Upper lobe of left lung (tissue), 6 donors: ENCODE results near the gene CDH5. TPM values are rescaled to one million over a fixed set of nuclear protein-coding genes. Genes with fewer than 3 reads are reported as not detected.
"Not testable (repeated sequence)": the region's sequence is repeated elsewhere in the genome, so short reads cannot be mapped to it uniquely, and the experiment has no call there.

Experiments
- ATAC-seq, 2 donors: fragments of 200-7000 bp; cut with Tn5 transposase; one replicate each; pipeline ENCODE4 v1.9.1; 2022; ENCODE audit warnings: mild to moderate bottlenecking in 2 of 2, moderate library complexity in 2 of 2; ENCODE audit not compliant: low FRiP score in 2 of 2
- DNase-seq, 2 donors: peaks; one replicate each; pipeline ENCODE4 v3.0.0-alpha.2; 2019 to 2020
- H3K27ac ChIP-seq, 4 donors: fragments of 200-600 bp; sonication (generic); one replicate each; pipeline ENCODE4 v1.5.1; 2016 to 2019
- H3K27me3 ChIP-seq, 4 donors: fragments of 200-600 bp; sonication (generic); one replicate each; pipeline ENCODE4 v1.5.1; 2017 to 2019
- H3K36me3 ChIP-seq, 4 donors: fragments of 200-600 bp; sonication (generic); one replicate each; pipeline ENCODE4 v1.5.1; 2016 to 2019
- H3K4me1 ChIP-seq, 4 donors: fragments of 200-600 bp; sonication (generic); one replicate each; pipeline ENCODE4 v1.5.1; 2018 to 2019
- H3K4me3 ChIP-seq, 4 donors: fragments of 200-600 bp; sonication (generic); one replicate each; pipeline ENCODE4 v1.5.1; 2017 to 2019; ENCODE audit warnings: mild to moderate bottlenecking in 2 of 4, moderate library complexity in 1 of 4
- H3K9me3 ChIP-seq, 4 donors: fragments of 200-600 bp; sonication (generic); one replicate each; pipeline ENCODE4 v1.5.1; 2018 to 2019
- CTCF ChIP-seq, 6 experiments: fragments of 450-650 bp in 4 of 6; fragments of 200-600 bp in 2 of 6; sonication (generic) in 2 of 6; IDR thresholded peaks; one replicate each; pipeline ENCODE4 v1.5.1; 2016 to 2019; ENCODE audit warnings: antibody characterized with exemption in 6 of 6
- EP300 ChIP-seq, 4 donors: sonication (generic); formaldehyde crosslinking; IDR thresholded peaks; one replicate each; pipeline ENCODE4 v1.5.1; 2017; ENCODE audit warnings: antibody characterized with exemption in 4 of 4, control low read depth in 2 of 4
- POLR2A ChIP-seq, 4 donors: fragments of 450-650 bp; IDR thresholded peaks; one replicate each; pipeline ENCODE4 v1.5.1; 2016 to 2017; ENCODE audit warnings: antibody characterized with exemption in 4 of 4, mild to moderate bottlenecking in 2 of 4
- POLR2AphosphoS5 ChIP-seq, 2 donors: sonication (generic); formaldehyde crosslinking; IDR thresholded peaks; one replicate each; pipeline ENCODE4 v1.5.1; 2017; ENCODE audit warnings: antibody characterized with exemption in 2 of 2
- WGBS, 2 donors: methylation state at CpG; one replicate each; pipeline ENCODE4 v1.1.5; 2017 to 2018; 5-methylcytosine and 5-hydroxymethylcytosine counted together
- total RNA-seq, 6 donors: library from RNA; depleted of rRNA in 4 of 6; stranded (reverse); fragments of >200 nt in 4 of 6; gene quantifications; one replicate each; pipeline versions ENCODE4 v1.1.0 to v1.2.1, GENCODE V29; 2016 to 2021
- donor health status: DM: no; HTN: no; CAD: no; lungs with moderate emphysema.
- donor health status: DM: no; HTN: yes; CAD: no; lungs with severe emphysema.

Gene CDH5
- total RNA-seq, 6 donors from 2014 or later: 54.5 to 146 (median 89.8) TPM

- H3K36me3 ChIP-seq: no peaks in the 10 kb centered on the region
- H3K27me3 ChIP-seq: no peaks in the 10 kb centered on the region
- no peaks in the 10 kb centered on the region for H3K9me3 ChIP-seq
- ATAC-seq (no peak), DNase-seq (no peak)
- no peaks in the 10 kb centered on the region for H3K4me1 ChIP-seq
- no peak overlapping the region for H3K4me3 ChIP-seq
- WGBS, 2 donors: 82 to 83% methylated on average over 3 of the region's 3 CpGs
- H3K27ac ChIP-seq: no peak overlapping the region
- TF ChIP-seq EP300 (IDR thresholded peaks at IDR 0.05): no peak
- no peak for TF ChIP-seq POLR2A (IDR thresholded peaks at IDR 0.05)
- no peak for TF ChIP-seq CTCF (IDR thresholded peaks at IDR 0.05)
- TF ChIP-seq POLR2AphosphoS5 (IDR thresholded peaks at IDR 0.05): no peak
These were observed 85.1 kb downstream of the CDH5 start for GRCh38 chr16:66451548-66451947.

GRCh38 chr16:66453230-66453629, 86.7 kb downstream of the CDH5 start:
- 89 to 96% methylated on average over 1 of the region's 1 CpG for WGBS, 2 donors
- not testable (repeated sequence) for ATAC-seq, H3K9me3 ChIP-seq, H3K27ac ChIP-seq, DNase-seq, H3K36me3 ChIP-seq, H3K27me3 ChIP-seq, H3K4me1 ChIP-seq, H3K4me3 ChIP-seq

Other genes with a start within 250 kb of the CDH5 start
- gene BEAN1, start 60.6 kb downstream of the CDH5 start, total RNA-seq: 1 to 10 TPM in 1 of 6 donors, under 1 TPM in 3, not detected in 2; 0.22 to 1.0 (median 0.35) TPM
- 10 to 100 TPM; 28.2 to 54.0 (median 36.6) TPM for gene TK2, start 183.4 kb downstream of the CDH5 start, total RNA-seq
- 10 to 100 TPM; 18.2 to 71.7 (median 47.4) TPM for gene CKLF, start 185.9 kb downstream of the CDH5 start, total RNA-seq
- gene CMTM1, start 199.7 kb downstream of the CDH5 start, total RNA-seq: 1 to 10 TPM in 2 of 6 donors, under 1 TPM in 2, not detected in 2; 0.61 to 9.5 (median 2.6) TPM
- 1 to 10 TPM in 3 of 6 donors, under 1 TPM in 1, not detected in 2; 0.55 to 4.4 (median 3.4) TPM for gene CMTM2, start 212.8 kb downstream of the CDH5 start, total RNA-seq
- 10 to 100 TPM in 5 of 6 donors, 1 to 10 TPM in 1; 4.2 to 52.1 (median 23.6) TPM for gene CMTM3, start 238.0 kb downstream of the CDH5 start, total RNA-seq